OCI-LY7 (cell line): ENCODE results near the gene RNF175.

Experiments used
- EZH2phosphoT487 ChIP-seq: fragments of 200-600 bp; sonication (generic); IDR thresholded peaks from 2 replicates; pipeline ENCODE4 v1.6.1; 2018; ENCODE audit warnings: low read depth, borderline replicate concordance, mild to moderate bottlenecking, mixed run types, antibody characterized with exemption, low read length, moderate library complexity, mixed read lengths
- TF ChIP-seq, protein P1 (sequence below): fragments of 200-600 bp; sonication (generic); conservative IDR thresholded peaks from 2 replicates; pipeline ENCODE4 v1.5.1; 2014; ENCODE audit warnings: mild to moderate bottlenecking, antibody characterized with exemption, low read length, moderate library complexity, mixed read lengths

DNA sequence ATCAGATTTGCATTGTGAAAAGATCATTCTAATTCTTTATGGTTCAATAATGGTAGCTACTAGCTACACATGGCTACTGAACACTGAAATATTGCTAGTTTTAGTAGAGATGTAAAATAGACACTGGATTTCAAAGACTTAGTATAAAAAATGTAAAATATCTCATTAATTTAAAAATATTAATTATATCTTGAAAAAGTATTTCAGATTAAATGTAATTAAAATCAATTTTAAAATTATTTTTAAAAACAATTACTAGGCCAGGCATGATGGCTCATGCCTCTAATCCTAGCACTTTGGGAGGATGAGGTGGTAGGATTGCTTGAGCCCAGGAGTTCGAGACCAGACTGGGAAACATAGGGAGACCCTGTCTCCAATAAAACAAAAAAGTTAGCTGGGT, 96.2 kb downstream of the RNF175 start:
- TF ChIP-seq, protein P1, sequence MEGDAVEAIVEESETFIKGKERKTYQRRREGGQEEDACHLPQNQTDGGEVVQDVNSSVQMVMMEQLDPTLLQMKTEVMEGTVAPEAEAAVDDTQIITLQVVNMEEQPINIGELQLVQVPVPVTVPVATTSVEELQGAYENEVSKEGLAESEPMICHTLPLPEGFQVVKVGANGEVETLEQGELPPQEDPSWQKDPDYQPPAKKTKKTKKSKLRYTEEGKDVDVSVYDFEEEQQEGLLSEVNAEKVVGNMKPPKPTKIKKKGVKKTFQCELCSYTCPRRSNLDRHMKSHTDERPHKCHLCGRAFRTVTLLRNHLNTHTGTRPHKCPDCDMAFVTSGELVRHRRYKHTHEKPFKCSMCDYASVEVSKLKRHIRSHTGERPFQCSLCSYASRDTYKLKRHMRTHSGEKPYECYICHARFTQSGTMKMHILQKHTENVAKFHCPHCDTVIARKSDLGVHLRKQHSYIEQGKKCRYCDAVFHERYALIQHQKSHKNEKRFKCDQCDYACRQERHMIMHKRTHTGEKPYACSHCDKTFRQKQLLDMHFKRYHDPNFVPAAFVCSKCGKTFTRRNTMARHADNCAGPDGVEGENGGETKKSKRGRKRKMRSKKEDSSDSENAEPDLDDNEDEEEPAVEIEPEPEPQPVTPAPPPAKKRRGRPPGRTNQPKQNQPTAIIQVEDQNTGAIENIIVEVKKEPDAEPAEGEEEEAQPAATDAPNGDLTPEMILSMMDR, result no peak
- TF ChIP-seq EZH2phosphoT487, result no peak
